CD14-positive monocyte (primary cell): Measurements from ENCODE around the gene ACSM2A. TPM values are rescaled to one million over a fixed set of nuclear protein-coding genes. Genes with fewer than 3 reads are reported as not detected.
"Not testable (repeated sequence)": the region's sequence is repeated elsewhere in the genome, so short reads cannot be mapped to it uniquely, and the experiment has no call there.

Experiments used
- DNase-seq, 3 donors: peaks; one replicate each; pipeline ENCODE4 v3.0.0-alpha.2; 2011 to 2022
- H2AFZ ChIP-seq: 2 replicates; pipeline ENCODE4 v1.6.0; 2012; ENCODE audit warnings: mild to moderate bottlenecking, low read depth, low read length, inconsistent platforms; ENCODE audit not compliant: insufficient read depth, poor library complexity, severe bottlenecking
- H3K27ac ChIP-seq, 2 donors: 1 replicate in 1 of 2; 2 replicates in 1 of 2; pipeline ENCODE4 v1.5.1; 2012 to 2013; ENCODE audit warnings: low read length in 2 of 2, control low read depth in 1 of 2, inconsistent platforms in 1 of 2, low read depth in 1 of 2, mild to moderate bottlenecking in 1 of 2
- H3K27me3 ChIP-seq, 2 donors: one replicate each; pipeline versions ENCODE4 v1.6.0 to v1.6.1; 2011 to 2013; ENCODE audit warnings: low read length in 2 of 2; ENCODE audit not compliant: control insufficient read depth in 2 of 2, insufficient read depth in 2 of 2
- H3K36me3 ChIP-seq, 2 donors: replicated peaks in 1 of 2; 1 replicate in 1 of 2; 2 replicates in 1 of 2; pipeline versions ENCODE4 v1.5.1 to v1.6.1; 2012 to 2013; ENCODE audit warnings: low read length in 2 of 2, control low read depth in 1 of 2, inconsistent platforms in 1 of 2, mild to moderate bottlenecking in 1 of 2; ENCODE audit not compliant: insufficient read depth in 2 of 2, control insufficient read depth in 1 of 2
- H3K4me1 ChIP-seq, 2 donors: 1 replicate in 1 of 2; 2 replicates in 1 of 2; pipeline versions ENCODE4 v1.5.1 to v1.6.1; 2012 to 2013; ENCODE audit warnings: low read length in 2 of 2, control low read depth in 1 of 2, inconsistent platforms in 1 of 2, mild to moderate bottlenecking in 1 of 2, moderate library complexity in 1 of 2; ENCODE audit not compliant: insufficient read depth in 2 of 2, control insufficient read depth in 1 of 2
- H3K4me2 ChIP-seq: replicated peaks from 2 replicates; pipeline ENCODE3; 2012; ENCODE audit warnings: low read length, moderate library complexity, mild to moderate bottlenecking; ENCODE audit not compliant: poor library complexity, severe bottlenecking; ENCODE audit errors: extremely low read depth
- H3K4me3 ChIP-seq, 3 experiments: fragments of 200-600 bp in 1 of 3; sonication (generic) in 1 of 3; replicated peaks in 1 of 3; 1 replicate in 2 of 3; 2 replicates in 1 of 3; pipeline ENCODE4 v1.5.1; 2011 to 2013; ENCODE audit warnings: low read length in 3 of 3, mild to moderate bottlenecking in 3 of 3, control low read depth in 2 of 3, low read depth in 2 of 3, inconsistent platforms in 1 of 3, moderate library complexity in 1 of 3
- H3K79me2 ChIP-seq: 2 replicates; pipeline ENCODE4 v1.6.0; 2012; ENCODE audit warnings: mild to moderate bottlenecking, control low read depth, inconsistent platforms, low read length, moderate library complexity; ENCODE audit not compliant: insufficient read depth
- H3K9ac ChIP-seq: 2 replicates; pipeline ENCODE4 v1.6.0; 2017; ENCODE audit warnings: low read length, mild to moderate bottlenecking; ENCODE audit not compliant: insufficient read depth, poor library complexity, severe bottlenecking
- H3K9me3 ChIP-seq, 2 donors: replicated peaks in 1 of 2; 1 replicate in 1 of 2; 2 replicates in 1 of 2; pipeline versions ENCODE4 v1.5.1 to v1.6.1; 2012 to 2013; ENCODE audit warnings: low read length in 2 of 2, control low read depth in 1 of 2; ENCODE audit not compliant: control insufficient read depth in 1 of 2, insufficient read depth in 1 of 2
- H4K20me1 ChIP-seq: 2 replicates; pipeline ENCODE4 v1.6.0; 2012; ENCODE audit warnings: mild to moderate bottlenecking, low read length, control low read depth, moderate library complexity; ENCODE audit not compliant: insufficient read depth
- H3K27ac Mint-ChIP-seq, 7 donors: one replicate each; pipeline ENCODE4 v1.8.0; 2020; ENCODE audit warnings: mild to moderate bottlenecking in 7 of 7, mixed read lengths in 7 of 7, moderate library complexity in 6 of 7, inconsistent platforms in 2 of 7
- H3K27me3 Mint-ChIP-seq, 3 donors: one replicate each; pipeline ENCODE4 v1.8.0; 2021 to 2022; ENCODE audit warnings: low read depth in 3 of 3, mild to moderate bottlenecking in 3 of 3, mixed read lengths in 3 of 3, moderate library complexity in 3 of 3, inconsistent platforms in 1 of 3
- H3K36me3 Mint-ChIP-seq, 2 donors: one replicate each; pipeline ENCODE4 v1.8.0; 2020; ENCODE audit warnings: mixed read lengths in 2 of 2, inconsistent platforms in 1 of 2, mild to moderate bottlenecking in 1 of 2
- H3K4me1 Mint-ChIP-seq: one replicate; pipeline ENCODE4 v1.8.0; 2020; ENCODE audit warnings: mild to moderate bottlenecking, mixed read lengths
- H3K4me3 Mint-ChIP-seq, 2 donors: one replicate each; pipeline ENCODE4 v1.8.0; 2020; ENCODE audit warnings: mild to moderate bottlenecking in 2 of 2, mixed read lengths in 2 of 2, moderate library complexity in 1 of 2
- H3K9me3 Mint-ChIP-seq, 7 donors: one replicate each; pipeline ENCODE4 v1.8.0; 2020 to 2022; ENCODE audit warnings: mixed read lengths in 7 of 7, mild to moderate bottlenecking in 6 of 7, moderate library complexity in 6 of 7, inconsistent platforms in 2 of 7
- WGBS: methylation state at CpG from one replicate; pipeline ENCODE4 v1.1.5; 2013; ENCODE audit warnings: missing lambda C conversion rate; ENCODE audit not compliant: insufficient coverage; 5-methylcytosine and 5-hydroxymethylcytosine counted together
- intact Hi-C, 2 donors: fragments of 100-400 bp; cut with micrococcal nuclease; formaldehyde crosslinking; loops; one replicate each; pipeline versions ENCODE4 v1.15.0 to v1.15.1; 2023
- polyA plus RNA-seq, 3 donors: library from polyadenylated mRNA; depleted of rRNA in 1 of 3; unstranded in 2 of 3; stranded (reverse) in 1 of 3; fragments of 300-500 nt in 2 of 3; fragments of >200 nt in 1 of 3; fragmentation: Illumina TruSeq in 2 of 3; gene quantifications; 1 replicate in 2 of 3; 2 replicates in 1 of 3; pipeline ENCODE4 v1.2.3, GENCODE V29; 2012 to 2021
- TF ChIP-seq, protein P1 (sequence below): fragments of 200-600 bp; IDR thresholded peaks from one replicate; pipeline ENCODE4 v1.8.0; 2022; ENCODE audit warnings: antibody characterized with exemption, mild to moderate bottlenecking

The ACSM2A gene
- polyA plus RNA-seq, 3 donors = not detected

DNA sequence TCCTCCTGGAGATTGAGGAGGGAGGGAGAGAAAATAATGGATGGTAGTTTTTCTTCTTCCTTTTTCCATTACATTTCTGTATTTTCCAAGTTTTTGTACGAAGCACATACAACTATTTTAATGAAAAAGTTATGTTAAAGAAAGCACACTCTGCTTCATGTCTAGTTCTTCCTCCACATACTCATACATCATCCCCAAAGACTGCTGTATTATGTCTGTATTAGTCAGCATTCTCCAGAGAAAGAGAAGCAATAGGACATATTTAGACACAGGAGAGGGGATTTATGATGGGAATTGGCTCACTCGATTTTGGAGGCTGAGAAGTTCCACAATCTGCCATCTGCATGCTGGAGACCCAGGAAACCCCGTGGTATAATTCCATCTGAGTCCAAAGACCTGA is 10.1 kb upstream of the ACSM2A start:
- H3K27me3 ChIP-seq = no peaks in the 10 kb centered on the region
- no peaks in the 10 kb centered on the region for H3K4me1 Mint-ChIP-seq
- H3K79me2 ChIP-seq = no peaks in the 10 kb centered on the region
- H2AFZ ChIP-seq = no peak overlapping the region
- no peaks in the 10 kb centered on the region for H4K20me1 ChIP-seq
- no peaks in the 10 kb centered on the region for H3K9me3 Mint-ChIP-seq
- H3K4me3 Mint-ChIP-seq = no peak overlapping the region
- H3K36me3 ChIP-seq = no peaks in the 10 kb centered on the region
- DNase-seq = no peak
- H3K27ac Mint-ChIP-seq = no peak overlapping the region
- H3K9me3 ChIP-seq = no peaks in the 10 kb centered on the region
- H3K4me1 ChIP-seq = no peaks in the 10 kb centered on the region
- H3K4me3 ChIP-seq = no peak overlapping the region
- H3K27ac ChIP-seq = no peak overlapping the region
- H3K36me3 Mint-ChIP-seq = no peaks in the 10 kb centered on the region
- TF ChIP-seq, protein P1, sequence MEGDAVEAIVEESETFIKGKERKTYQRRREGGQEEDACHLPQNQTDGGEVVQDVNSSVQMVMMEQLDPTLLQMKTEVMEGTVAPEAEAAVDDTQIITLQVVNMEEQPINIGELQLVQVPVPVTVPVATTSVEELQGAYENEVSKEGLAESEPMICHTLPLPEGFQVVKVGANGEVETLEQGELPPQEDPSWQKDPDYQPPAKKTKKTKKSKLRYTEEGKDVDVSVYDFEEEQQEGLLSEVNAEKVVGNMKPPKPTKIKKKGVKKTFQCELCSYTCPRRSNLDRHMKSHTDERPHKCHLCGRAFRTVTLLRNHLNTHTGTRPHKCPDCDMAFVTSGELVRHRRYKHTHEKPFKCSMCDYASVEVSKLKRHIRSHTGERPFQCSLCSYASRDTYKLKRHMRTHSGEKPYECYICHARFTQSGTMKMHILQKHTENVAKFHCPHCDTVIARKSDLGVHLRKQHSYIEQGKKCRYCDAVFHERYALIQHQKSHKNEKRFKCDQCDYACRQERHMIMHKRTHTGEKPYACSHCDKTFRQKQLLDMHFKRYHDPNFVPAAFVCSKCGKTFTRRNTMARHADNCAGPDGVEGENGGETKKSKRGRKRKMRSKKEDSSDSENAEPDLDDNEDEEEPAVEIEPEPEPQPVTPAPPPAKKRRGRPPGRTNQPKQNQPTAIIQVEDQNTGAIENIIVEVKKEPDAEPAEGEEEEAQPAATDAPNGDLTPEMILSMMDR = no peak
- peaks cover 1 to 6% (median 2%) of the 10 kb centered on the region in 3 donors for H3K27me3 Mint-ChIP-seq
- intact Hi-C loops = no loop called here
- no peak overlapping the region for H3K9ac ChIP-seq
- H3K4me2 ChIP-seq = no peak overlapping the region
- 80% methylated on average over 1 of the region's 3 CpGs for WGBS

DNA sequence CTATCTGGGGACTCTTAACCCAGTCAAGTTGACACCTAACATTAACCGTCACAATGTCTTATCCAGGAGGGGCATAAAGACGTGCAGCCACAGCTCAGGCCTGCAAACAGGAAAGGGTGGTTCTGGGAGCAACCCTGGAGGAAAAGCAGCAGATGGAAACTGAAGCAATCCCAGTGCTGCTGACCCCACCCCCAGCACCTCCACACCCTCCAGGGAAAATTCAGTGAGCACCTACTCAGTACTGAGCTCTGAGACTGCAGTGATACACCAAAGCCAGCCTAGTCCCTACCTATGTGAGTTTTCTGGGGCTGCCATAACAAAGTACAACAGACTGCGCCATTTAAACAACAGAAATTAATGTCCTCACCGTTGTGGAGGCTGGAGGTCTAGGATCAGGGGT is 9.5 kb upstream of the ACSM2A start:
- H3K4me2 ChIP-seq, H3K36me3 Mint-ChIP-seq, H3K4me3 ChIP-seq, H3K4me1 ChIP-seq, H3K36me3 ChIP-seq, intact Hi-C loops, H3K4me1 Mint-ChIP-seq, H3K27me3 ChIP-seq, H4K20me1 ChIP-seq, H3K27ac Mint-ChIP-seq, H3K27ac ChIP-seq, H3K27me3 Mint-ChIP-seq, H3K9me3 Mint-ChIP-seq, H3K9me3 ChIP-seq, H3K79me2 ChIP-seq, DNase-seq, H3K9ac ChIP-seq, H3K4me3 Mint-ChIP-seq, H2AFZ ChIP-seq: not testable (repeated sequence)
- no CpG with 5 or more reads among the region's 4 CpGs for WGBS

DNA sequence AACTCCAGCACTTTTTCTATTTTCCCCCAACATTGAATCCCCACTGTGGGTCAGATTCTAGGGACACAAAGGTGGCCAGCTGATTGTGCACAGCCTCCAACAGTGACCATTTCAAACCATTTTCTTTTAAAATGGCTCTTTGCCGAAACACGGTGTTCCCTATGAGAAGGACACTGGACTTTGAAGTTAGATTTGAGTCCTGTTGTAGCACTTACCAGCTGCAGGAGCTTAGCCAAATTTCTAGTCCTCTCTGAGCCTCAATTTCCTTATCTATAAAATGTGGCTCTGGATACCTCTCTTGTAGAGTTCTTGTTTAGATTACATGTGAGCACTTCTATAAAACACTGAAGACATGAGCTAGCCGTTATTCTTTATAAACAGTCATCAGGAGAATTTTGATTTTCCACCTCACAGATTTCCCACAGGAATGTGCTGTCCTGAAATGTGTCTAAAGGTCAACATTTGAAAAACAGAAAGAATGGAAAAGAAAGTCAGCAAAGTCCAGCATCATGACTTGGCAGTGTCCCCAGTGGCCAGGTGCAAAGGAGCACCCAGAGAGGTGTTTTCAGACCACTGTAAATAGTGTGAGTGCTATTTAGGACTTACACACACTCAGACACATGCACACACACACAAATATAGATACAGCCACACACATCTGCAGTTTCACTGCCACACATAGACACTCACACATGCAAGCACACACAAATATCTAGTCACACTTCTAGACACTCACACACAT is 4.5 kb upstream of the ACSM2A start:
- H3K4me3 Mint-ChIP-seq, H3K9me3 Mint-ChIP-seq, H3K27ac ChIP-seq, H3K4me1 Mint-ChIP-seq, H2AFZ ChIP-seq, intact Hi-C loops, H3K36me3 Mint-ChIP-seq, H3K9ac ChIP-seq, H3K4me2 ChIP-seq, H3K27me3 ChIP-seq, H3K4me3 ChIP-seq, H3K27me3 Mint-ChIP-seq, DNase-seq, H3K79me2 ChIP-seq, H3K27ac Mint-ChIP-seq, H3K9me3 ChIP-seq, H4K20me1 ChIP-seq, H3K4me1 ChIP-seq, H3K36me3 ChIP-seq: not testable (repeated sequence)
- WGBS = no CpG with 5 or more reads among the region's 3 CpGs

DNA sequence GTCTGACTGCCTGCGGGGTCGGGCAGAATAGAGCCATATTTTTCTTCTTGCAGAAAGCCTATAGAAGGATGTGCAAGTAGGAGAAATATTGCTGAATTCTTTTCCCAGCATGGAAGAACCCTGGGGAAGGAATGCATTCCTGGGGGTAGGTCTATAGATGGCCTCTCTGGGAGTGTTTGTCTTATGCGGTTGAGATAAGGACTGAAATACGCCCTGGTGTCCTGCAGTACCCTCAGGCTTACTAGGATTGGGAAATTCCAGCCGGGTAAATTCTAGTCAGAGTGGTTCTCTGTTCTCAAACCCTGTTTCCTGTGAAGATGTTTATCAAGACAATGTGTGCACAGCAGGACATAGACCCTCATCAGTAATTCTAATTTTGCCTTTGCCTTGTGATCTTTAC is 2.3 kb downstream of the ACSM2A start:
- H2AFZ ChIP-seq, H3K4me2 ChIP-seq, intact Hi-C loops, H3K36me3 Mint-ChIP-seq, H4K20me1 ChIP-seq, H3K27me3 Mint-ChIP-seq, DNase-seq, H3K4me1 Mint-ChIP-seq, H3K9me3 Mint-ChIP-seq, H3K27ac Mint-ChIP-seq, H3K4me1 ChIP-seq, H3K79me2 ChIP-seq, H3K9me3 ChIP-seq, H3K27ac ChIP-seq, H3K4me3 ChIP-seq, H3K36me3 ChIP-seq, H3K4me3 Mint-ChIP-seq, H3K27me3 ChIP-seq, H3K9ac ChIP-seq: not testable (repeated sequence)
- no CpG with 5 or more reads among the region's 5 CpGs for WGBS
